ENCODE results near the gene CAB39L.

Gene CAB39L

GRCh38 chr13:49322702-49323101 is 121.2 kb downstream of the CAB39L start:
- no peaks in the 10 kb centered on the region for H3K4me1 ChIP-seq (ENCODE audit: control insufficient read depth in 1 of 2, insufficient read depth in 2 of 2, low read length in 2 of 2)

DNA sequence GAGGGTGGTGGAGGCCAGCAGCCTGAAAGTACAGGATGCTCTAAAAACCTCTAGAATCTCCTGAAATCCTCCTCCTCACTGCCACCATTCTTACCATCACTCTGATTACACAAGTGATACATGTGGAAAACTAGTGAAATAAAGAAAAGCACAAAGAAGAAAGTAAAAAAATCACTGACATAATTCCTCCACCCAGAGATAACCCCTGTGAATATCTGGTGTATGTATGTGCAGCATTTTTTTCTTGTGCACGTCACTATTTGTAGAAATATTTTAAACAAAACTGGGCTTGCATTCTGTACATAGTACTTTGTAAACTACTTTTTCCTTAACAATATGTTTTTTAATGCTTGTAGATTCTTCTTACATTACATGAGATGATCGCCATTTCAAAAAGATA is 122.9 kb downstream of the CAB39L start:
- Histone ChIP-seq H3K9ac (ENCODE audit: low read length) (no peak overlapping the region), H3K23ac (ENCODE audit: low read length) (no peak overlapping the region), H2AK5ac (ENCODE audit: low read length) (no peak overlapping the region), H2AFZ (ENCODE audit: insufficient read depth, low read length, poor library complexity) (no peak overlapping the region), H3K27me3 (ENCODE audit: insufficient read depth, low read length) (no peaks in the 10 kb centered on the region), H3K9me3 (ENCODE audit: insufficient read depth, low read depth, low read length) (no peaks in the 10 kb centered on the region), H2BK5ac (ENCODE audit: low read depth, low read length, poor library complexity) (no peak overlapping the region), H3K4me1 (ENCODE audit: control insufficient read depth in 1 of 2, insufficient read depth in 2 of 2, low read length in 2 of 2) (no peaks in the 10 kb centered on the region), H3K4me3 (ENCODE audit: low read depth, low read length) (no peak overlapping the region), H3K4me2 (ENCODE audit: low read length) (no peak overlapping the region), H3K4ac (ENCODE audit: low read depth, low read length) (no peak overlapping the region), H3K14ac (ENCODE audit: low read length) (no peak overlapping the region), H3K79me1 (ENCODE audit: low read length) (no peaks in the 10 kb centered on the region), H3K36me3 (ENCODE audit: control insufficient read depth in 1 of 2, insufficient read depth in 2 of 2, low read length in 2 of 2) (peaks cover 0 to 3% of the 10 kb centered on the region in 2 experiments), H4K8ac (ENCODE audit: low read depth, low read length) (no peak overlapping the region), H4K12ac (ENCODE audit: low read depth, low read length) (no peak overlapping the region), H3K27ac (ENCODE audit: low read depth, low read length) (no peak overlapping the region), H3K79me2 (ENCODE audit: control insufficient read depth, insufficient read depth, low read length, poor library complexity) (no peaks in the 10 kb centered on the region), H2BK120ac (ENCODE audit: insufficient read depth, low read length, poor library complexity) (no peak overlapping the region), H4K91ac (ENCODE audit: low read depth, low read length) (no peak overlapping the region), H3K18ac (ENCODE audit: low read length) (no peak overlapping the region), H2BK12ac (ENCODE audit: low read length) (no peak overlapping the region)
- peak in 1 of 2 donors; percentile 81 for DNase-seq
- no CpG with 5 or more reads among the region's 2 CpGs for WGBS (ENCODE audit: extremely low coverage, insufficient coverage, insufficient read length)

More at GRCh38 chr13:49322702-49323101, 121.2 kb downstream of the CAB39L start:
- no peak overlapping the region for H3K27ac ChIP-seq (ENCODE audit: low read depth, low read length)
- H4K12ac ChIP-seq (ENCODE audit: low read depth, low read length): no peak overlapping the region
- no peak overlapping the region for H2BK5ac ChIP-seq (ENCODE audit: low read depth, low read length, poor library complexity)
- H3K4ac ChIP-seq (ENCODE audit: low read depth, low read length): no peak overlapping the region
- H2BK120ac ChIP-seq (ENCODE audit: insufficient read depth, low read length, poor library complexity): no peak overlapping the region
- H2BK12ac ChIP-seq (ENCODE audit: low read length): no peak overlapping the region
- no peaks in the 10 kb centered on the region for H3K27me3 ChIP-seq (ENCODE audit: insufficient read depth, low read length)
- no peaks in the 10 kb centered on the region for H3K79me1 ChIP-seq (ENCODE audit: low read length)
- H4K91ac ChIP-seq (ENCODE audit: low read depth, low read length): no peak overlapping the region
- no peak for DNase-seq
- H4K8ac ChIP-seq (ENCODE audit: low read depth, low read length): no peak overlapping the region
- peaks cover 0 to 5% of the 10 kb centered on the region in 2 experiments for H3K36me3 ChIP-seq (ENCODE audit: control insufficient read depth in 1 of 2, insufficient read depth in 2 of 2, low read length in 2 of 2)
- no CpG with 5 or more reads among the region's 2 CpGs for WGBS (ENCODE audit: extremely low coverage, insufficient coverage, insufficient read length)
- no peak overlapping the region for H3K4me2 ChIP-seq (ENCODE audit: low read length)
- no peak overlapping the region for H3K18ac ChIP-seq (ENCODE audit: low read length)
- no peak overlapping the region for H2AK5ac ChIP-seq (ENCODE audit: low read length)
- H3K9ac ChIP-seq (ENCODE audit: low read length): no peak overlapping the region
- H3K79me2 ChIP-seq (ENCODE audit: control insufficient read depth, insufficient read depth, low read length, poor library complexity): no peaks in the 10 kb centered on the region
- no peak overlapping the region for H2AFZ ChIP-seq (ENCODE audit: insufficient read depth, low read length, poor library complexity)
- no peak overlapping the region for H3K23ac ChIP-seq (ENCODE audit: low read length)
- H3K14ac ChIP-seq (ENCODE audit: low read length): no peak overlapping the region
- no peaks in the 10 kb centered on the region for H3K9me3 ChIP-seq (ENCODE audit: insufficient read depth, low read depth, low read length)
- H3K4me3 ChIP-seq (ENCODE audit: low read depth, low read length): no peak overlapping the region

- H4K91ac ChIP-seq (ENCODE audit: low read depth, low read length): no peak overlapping the region
- WGBS (ENCODE audit: extremely low coverage, insufficient coverage, insufficient read length): no CpG with 5 or more reads among the region's 2 CpGs
These were observed 123.9 kb downstream of the CAB39L start for GRCh38 chr13:49319951-49320350.

DNA sequence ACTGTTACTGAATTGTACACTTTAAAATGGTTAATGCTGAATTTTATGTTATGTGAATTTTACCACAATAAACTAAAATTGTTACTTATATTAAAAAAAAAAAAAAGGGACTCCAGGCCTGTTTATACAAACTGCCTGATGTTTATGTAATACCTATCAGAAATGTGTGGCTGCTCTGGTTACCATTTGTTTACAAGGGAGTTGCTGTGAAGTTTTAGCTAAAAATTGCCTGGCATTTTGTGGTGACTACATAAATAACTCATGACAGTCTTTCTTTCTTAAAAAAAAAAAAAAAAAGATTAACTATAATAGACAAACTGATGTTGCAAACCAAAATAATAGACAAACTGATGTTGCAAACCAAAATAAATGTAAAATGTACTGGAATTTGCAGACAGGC is 124.3 kb downstream of the CAB39L start:
- no peak overlapping the region for H3K23ac ChIP-seq (ENCODE audit: low read length)
- H3K14ac ChIP-seq (ENCODE audit: low read length): no peak overlapping the region
- H4K8ac ChIP-seq (ENCODE audit: low read depth, low read length): no peak overlapping the region
- H3K36me3 ChIP-seq (ENCODE audit: control insufficient read depth in 1 of 2, insufficient read depth in 2 of 2, low read length in 2 of 2): peaks cover 0 to 3% of the 10 kb centered on the region in 2 experiments
- no peak overlapping the region for H2AK5ac ChIP-seq (ENCODE audit: low read length)
- no peak overlapping the region for H3K4me2 ChIP-seq (ENCODE audit: low read length)
- H2AFZ ChIP-seq (ENCODE audit: insufficient read depth, low read length, poor library complexity): no peak overlapping the region
- peak in 1 of 2 donors; percentile 40 for DNase-seq
- no peak overlapping the region for H2BK120ac ChIP-seq (ENCODE audit: insufficient read depth, low read length, poor library complexity)
- H3K79me1 ChIP-seq (ENCODE audit: low read length): no peaks in the 10 kb centered on the region
- H3K4me1 ChIP-seq (ENCODE audit: control insufficient read depth in 1 of 2, insufficient read depth in 2 of 2, low read length in 2 of 2): no peaks in the 10 kb centered on the region
- H4K91ac ChIP-seq (ENCODE audit: low read depth, low read length): no peak overlapping the region
- no peak overlapping the region for H3K4me3 ChIP-seq (ENCODE audit: low read depth, low read length)
- H3K9me3 ChIP-seq (ENCODE audit: insufficient read depth, low read depth, low read length): no peaks in the 10 kb centered on the region
- H2BK12ac ChIP-seq (ENCODE audit: low read length): no peak overlapping the region
- H3K27ac ChIP-seq (ENCODE audit: low read depth, low read length): no peak overlapping the region
- no peak overlapping the region for H3K18ac ChIP-seq (ENCODE audit: low read length)
- no peak overlapping the region for H4K12ac ChIP-seq (ENCODE audit: low read depth, low read length)
- H3K9ac ChIP-seq (ENCODE audit: low read length): no peak overlapping the region
- no peaks in the 10 kb centered on the region for H3K27me3 ChIP-seq (ENCODE audit: insufficient read depth, low read length)
- no peak overlapping the region for H3K4ac ChIP-seq (ENCODE audit: low read depth, low read length)
- H3K79me2 ChIP-seq (ENCODE audit: control insufficient read depth, insufficient read depth, low read length, poor library complexity): no peaks in the 10 kb centered on the region
- H2BK5ac ChIP-seq (ENCODE audit: low read depth, low read length, poor library complexity): no peak overlapping the region

More at GRCh38 chr13:49319951-49320350, 123.9 kb downstream of the CAB39L start:
- H3K27ac ChIP-seq (ENCODE audit: low read depth, low read length): no peak overlapping the region
- H3K18ac ChIP-seq (ENCODE audit: low read length): no peak overlapping the region
- H3K79me1 ChIP-seq (ENCODE audit: low read length): no peaks in the 10 kb centered on the region
- H3K23ac ChIP-seq (ENCODE audit: low read length): no peak overlapping the region
- no peak overlapping the region for H2BK12ac ChIP-seq (ENCODE audit: low read length)
- no peak overlapping the region for H3K4ac ChIP-seq (ENCODE audit: low read depth, low read length)
- no peak overlapping the region for H2BK5ac ChIP-seq (ENCODE audit: low read depth, low read length, poor library complexity)
- H3K14ac ChIP-seq (ENCODE audit: low read length): no peak overlapping the region
- no peak overlapping the region for H3K9ac ChIP-seq (ENCODE audit: low read length)
- no peaks in the 10 kb centered on the region for H3K4me1 ChIP-seq (ENCODE audit: control insufficient read depth in 1 of 2, insufficient read depth in 2 of 2, low read length in 2 of 2)
- no peak overlapping the region for H2AK5ac ChIP-seq (ENCODE audit: low read length)
- H3K9me3 ChIP-seq (ENCODE audit: insufficient read depth, low read depth, low read length): no peaks in the 10 kb centered on the region
- no peak overlapping the region for H4K12ac ChIP-seq (ENCODE audit: low read depth, low read length)
- peaks cover 0 to 3% of the 10 kb centered on the region in 2 experiments for H3K36me3 ChIP-seq (ENCODE audit: control insufficient read depth in 1 of 2, insufficient read depth in 2 of 2, low read length in 2 of 2)
- no peak overlapping the region for H3K4me2 ChIP-seq (ENCODE audit: low read length)
- no peak overlapping the region for H2BK120ac ChIP-seq (ENCODE audit: insufficient read depth, low read length, poor library complexity)
- H4K8ac ChIP-seq (ENCODE audit: low read depth, low read length): no peak overlapping the region
- peak in 1 of 2 donors; percentile 4 for DNase-seq
- no peaks in the 10 kb centered on the region for H3K27me3 ChIP-seq (ENCODE audit: insufficient read depth, low read length)
- H3K79me2 ChIP-seq (ENCODE audit: control insufficient read depth, insufficient read depth, low read length, poor library complexity): no peaks in the 10 kb centered on the region
- no peak overlapping the region for H2AFZ ChIP-seq (ENCODE audit: insufficient read depth, low read length, poor library complexity)
- no peak overlapping the region for H3K4me3 ChIP-seq (ENCODE audit: low read depth, low read length)

Data from trophoblast cell (in vitro differentiated cells and primary cell).